Mesenchymal stem cell (in vitro differentiated cells and primary cell): ENCODE measurements around the gene UBE2D3.

Source experiments
- DNase-seq: peaks from one replicate; pipeline ENCODE4 v3.0.0-alpha.2; 2013
- H2AFZ ChIP-seq: one replicate; pipeline ENCODE4 v1.6.1; 2013; ENCODE audit warnings: low read depth, mild to moderate bottlenecking, control low read depth, inconsistent platforms, low read length, moderate library complexity
- H2AK5ac ChIP-seq: 2 replicates; pipeline ENCODE4 v1.6.1; 2013; ENCODE audit warnings: low read length, moderate library complexity, mild to moderate bottlenecking, inconsistent platforms; ENCODE audit not compliant: severe bottlenecking
- H2BK120ac ChIP-seq: one replicate; pipeline ENCODE4 v1.6.1; 2013; ENCODE audit warnings: low read depth, mild to moderate bottlenecking, inconsistent platforms, low read length, moderate library complexity
- H2BK12ac ChIP-seq, 2 experiments: one replicate each; pipeline ENCODE4 v1.6.1; 2013; ENCODE audit warnings: inconsistent platforms in 2 of 2, low read length in 2 of 2, mild to moderate bottlenecking in 2 of 2, moderate library complexity in 2 of 2, control low read depth in 1 of 2
- H2BK15ac ChIP-seq: one replicate; pipeline ENCODE4 v1.6.1; 2013; ENCODE audit warnings: mild to moderate bottlenecking, low read depth, inconsistent platforms; ENCODE audit not compliant: poor library complexity, severe bottlenecking
- H2BK5ac ChIP-seq: 2 replicates; pipeline ENCODE4 v1.6.1; 2013; ENCODE audit warnings: low read depth, mild to moderate bottlenecking, low read length, control low read depth, inconsistent platforms; ENCODE audit not compliant: poor library complexity, severe bottlenecking
- H3K14ac ChIP-seq, 2 experiments: one replicate each; pipeline ENCODE4 v1.6.1; 2013; ENCODE audit warnings: inconsistent platforms in 2 of 2, low read length in 2 of 2, control low read depth in 1 of 2, mild to moderate bottlenecking in 1 of 2, moderate library complexity in 1 of 2
- H3K18ac ChIP-seq, 2 experiments: one replicate each; pipeline ENCODE4 v1.6.1; 2013; ENCODE audit warnings: inconsistent platforms in 2 of 2, low read length in 2 of 2, control low read depth in 1 of 2, low read depth in 1 of 2, mild to moderate bottlenecking in 1 of 2
- H3K23ac ChIP-seq, 2 experiments: one replicate each; pipeline ENCODE4 v1.6.1; 2013; ENCODE audit warnings: inconsistent platforms in 2 of 2, low read length in 2 of 2, mild to moderate bottlenecking in 2 of 2, moderate library complexity in 2 of 2, control low read depth in 1 of 2
- H3K27ac ChIP-seq: 2 replicates; pipeline ENCODE4 v1.5.1; 2013; ENCODE audit warnings: mild to moderate bottlenecking, moderate library complexity, low read length, control low read depth, inconsistent platforms; ENCODE audit not compliant: poor library complexity, severe bottlenecking
- H3K27me3 ChIP-seq, 2 experiments: 2 replicates each; pipeline versions ENCODE4 v1.6.1 to v1.7.0; 2013; ENCODE audit warnings: low read length in 2 of 2, mild to moderate bottlenecking in 2 of 2, moderate library complexity in 2 of 2, control low read depth in 1 of 2, inconsistent platforms in 1 of 2; ENCODE audit not compliant: control insufficient read depth in 1 of 2, insufficient read depth in 1 of 2
- H3K36me3 ChIP-seq, 2 experiments: 2 replicates each; pipeline versions ENCODE4 v1.6.1 to v1.7.0; 2013; ENCODE audit warnings: low read length in 2 of 2, control low read depth in 1 of 2, inconsistent platforms in 1 of 2, low read depth in 1 of 2, mild to moderate bottlenecking in 1 of 2; ENCODE audit not compliant: insufficient read depth in 2 of 2, control insufficient read depth in 1 of 2
- H3K4ac ChIP-seq, 2 experiments: one replicate each; pipeline ENCODE4 v1.6.1; 2013; ENCODE audit warnings: inconsistent platforms in 2 of 2, low read length in 2 of 2, mild to moderate bottlenecking in 2 of 2, moderate library complexity in 2 of 2, control low read depth in 1 of 2, low read depth in 1 of 2
- H3K4me1 ChIP-seq: 2 replicates; pipeline ENCODE4 v1.6.1; 2013; ENCODE audit warnings: low read depth, low read length, control low read depth; ENCODE audit not compliant: control insufficient read depth, insufficient read depth
- H3K4me2 ChIP-seq: 2 replicates; pipeline ENCODE4 v1.6.1; 2013; ENCODE audit warnings: low read length, mild to moderate bottlenecking, inconsistent platforms; ENCODE audit not compliant: poor library complexity, severe bottlenecking
- H3K4me3 ChIP-seq, 2 experiments: 2 replicates each; pipeline versions ENCODE4 v1.5.1 to v1.7.0; 2013; ENCODE audit warnings: low read length in 2 of 2, mild to moderate bottlenecking in 2 of 2, control low read depth in 1 of 2, low read depth in 1 of 2; ENCODE audit not compliant: insufficient read depth in 1 of 2
- H3K79me1 ChIP-seq: replicated peaks from 2 replicates; pipeline ENCODE4 v1.6.1; 2013; ENCODE audit warnings: mild to moderate bottlenecking, control low read depth, low read length, inconsistent platforms; ENCODE audit not compliant: poor library complexity, severe bottlenecking
- H3K9ac ChIP-seq: 2 replicates; pipeline ENCODE4 v1.7.0; 2013; ENCODE audit warnings: mild to moderate bottlenecking, low read length, moderate library complexity
- H3K9me3 ChIP-seq: 2 replicates; pipeline ENCODE4 v1.7.0; 2013; ENCODE audit warnings: mild to moderate bottlenecking, low read length; ENCODE audit not compliant: control insufficient read depth
- H4K8ac ChIP-seq: one replicate; pipeline ENCODE4 v1.6.1; 2013; ENCODE audit warnings: inconsistent platforms, mild to moderate bottlenecking, low read length, moderate library complexity
- H4K91ac ChIP-seq: one replicate; pipeline ENCODE4 v1.6.1; 2013; ENCODE audit warnings: mild to moderate bottlenecking, low read length, inconsistent platforms
- WGBS: methylation state at CpG from one replicate; pipeline ENCODE4 v1.1.7; 2013; ENCODE audit warnings: mixed read lengths; 5-methylcytosine and 5-hydroxymethylcytosine counted together

The UBE2D3 gene

GRCh38 chr4:102832667-102833066 lies 5.3 kb upstream of the UBE2D3 start:
- Histone ChIP-seq H3K4me2 (no peak overlapping the region), H2AK5ac (no peak overlapping the region), H2BK5ac (no peak overlapping the region), H2BK120ac (no peak overlapping the region), H4K91ac (no peak overlapping the region), H2AFZ (no peak overlapping the region), H3K27me3 (no peaks in the 10 kb centered on the region), H2BK15ac (no peak overlapping the region), H3K4me3 (no peak overlapping the region), H3K27ac (no peak overlapping the region), H3K4me1 (peaks cover 3% of the 10 kb centered on the region), H2BK12ac (no peak overlapping the region), H3K36me3 (no peaks in the 10 kb centered on the region), H4K8ac (no peak overlapping the region), H3K14ac (no peak overlapping the region), H3K9ac (no peak overlapping the region), H3K4ac (no peak overlapping the region), H3K9me3 (no peaks in the 10 kb centered on the region), H3K18ac (no peak overlapping the region), H3K79me1 (peaks cover 6% of the 10 kb centered on the region), H3K23ac (no peak overlapping the region)
- WGBS, result no CpG with 5 or more reads among the region's 1 CpG
- no peak for DNase-seq

- no peaks in the 10 kb centered on the region for H3K27me3 ChIP-seq
- DNase-seq, result no peak
- no peak overlapping the region for H3K4me2 ChIP-seq
- no peak overlapping the region for H2BK5ac ChIP-seq
- no peak overlapping the region for H3K18ac ChIP-seq
- H3K4me1 ChIP-seq, result peaks cover 3% of the 10 kb centered on the region
- H3K14ac ChIP-seq, result no peak overlapping the region
- H3K27ac ChIP-seq, result no peak overlapping the region
- H4K8ac ChIP-seq, result no peak overlapping the region
- H3K4ac ChIP-seq, result no peak overlapping the region
- no peaks in the 10 kb centered on the region for H3K9me3 ChIP-seq
- 97% methylated on average over 4 of the region's 4 CpGs for WGBS
- no peak overlapping the region for H2AFZ ChIP-seq
- H2AK5ac ChIP-seq, result no peak overlapping the region
- H3K23ac ChIP-seq, result no peak overlapping the region
- no peak overlapping the region for H3K4me3 ChIP-seq
- H3K36me3 ChIP-seq, result no peaks in the 10 kb centered on the region
- H2BK12ac ChIP-seq, result no peak overlapping the region
- peaks cover 6% of the 10 kb centered on the region for H3K79me1 ChIP-seq
- H2BK15ac ChIP-seq, result no peak overlapping the region
- no peak overlapping the region for H3K9ac ChIP-seq
- no peak overlapping the region for H2BK120ac ChIP-seq
- H4K91ac ChIP-seq, result no peak overlapping the region
These were observed 4.8 kb upstream of the UBE2D3 start for GRCh38 chr4:102832105-102832504.

GRCh38 chr4:102829803-102830202 lies 2.5 kb upstream of the UBE2D3 start:
- Histone ChIP-seq H4K8ac (no peak overlapping the region), H2AFZ (no peak overlapping the region), H3K9ac (peak overlapping the region; percentile 99), H3K14ac (no peak overlapping the region), H2AK5ac (no peak overlapping the region), H4K91ac (no peak overlapping the region), H3K4me1 (peaks cover 3% of the 10 kb centered on the region), H3K36me3 (no peaks in the 10 kb centered on the region), H2BK15ac (no peak overlapping the region), H3K27me3 (no peaks in the 10 kb centered on the region), H3K27ac (no peak overlapping the region), H2BK120ac (no peak overlapping the region), H3K4me3 (no peak overlapping the region), H2BK12ac (no peak overlapping the region), H3K18ac (no peak overlapping the region), H3K9me3 (no peaks in the 10 kb centered on the region), H3K23ac (no peak overlapping the region), H3K4me2 (no peak overlapping the region), H3K4ac (no peak overlapping the region), H3K79me1 (peaks cover 4% of the 10 kb centered on the region), H2BK5ac (no peak overlapping the region)
- 100% methylated on average over 2 of the region's 7 CpGs for WGBS
- DNase-seq, result no peak

GRCh38 chr4:102828497-102828808 lies 1.1 kb upstream of the UBE2D3 start:
- Histone ChIP-seq H3K27me3 (no peaks in the 10 kb centered on the region), H2BK12ac (peak overlapping the region; percentile 18 to 72), H3K4ac (peak overlapping the region in 1 of 2 experiments; percentile 80), H3K79me1 (peaks cover 3% of the 10 kb centered on the region), H2BK15ac (no peak overlapping the region), H3K4me2 (peak overlapping the region; percentile 60), H2AK5ac (peak overlapping the region; percentile 73), H3K18ac (no peak overlapping the region), H3K9me3 (no peaks in the 10 kb centered on the region), H4K91ac (no peak overlapping the region), H2BK5ac (peak overlapping the region; percentile 35), H3K14ac (peak overlapping the region in 1 of 2 experiments; percentile 65), H4K8ac (no peak overlapping the region), H3K36me3 (peaks cover 0 to 2% of the 10 kb centered on the region in 2 experiments), H3K9ac (peak overlapping the region; percentile 99), H3K27ac (peak overlapping the region; percentile 91), H2BK120ac (no peak overlapping the region), H2AFZ (peak overlapping the region; percentile 86), H3K4me3 (peak overlapping the region; percentile 64 to 95), H3K23ac (no peak overlapping the region), H3K4me1 (peaks cover 3% of the 10 kb centered on the region)
- DNase-seq, result no peak
- 0% methylated on average over 4 of the region's 4 CpGs for WGBS
